RKO (cell line): Measurements from ENCODE around the gene CHN1.

Experiments
- DNase-seq: peaks from one replicate; pipeline ENCODE4 v3.0.0-alpha.2; 2016; ENCODE audit warnings: low spot score

The CHN1 gene

DNA sequence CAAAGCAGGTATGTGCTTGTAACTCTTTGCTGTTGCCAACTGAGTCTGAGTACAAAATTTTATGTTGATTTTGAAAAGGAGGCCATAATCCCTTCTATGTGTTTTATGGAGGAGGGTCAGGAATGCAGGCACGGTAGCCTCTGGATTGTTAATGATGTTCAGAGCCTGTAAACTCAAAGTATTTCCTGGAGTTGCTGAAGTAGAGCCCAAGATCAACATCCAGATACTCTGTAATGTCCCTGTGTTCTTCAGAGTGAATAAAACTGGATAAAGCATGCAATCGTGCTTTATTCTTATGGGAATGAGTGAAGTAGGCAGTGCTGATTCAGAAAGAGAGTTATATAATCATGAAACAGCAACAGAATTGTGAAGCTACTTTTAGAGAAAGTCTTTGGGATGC is 179.1 kb downstream of the CHN1 start:
- no peak for DNase-seq

DNA sequence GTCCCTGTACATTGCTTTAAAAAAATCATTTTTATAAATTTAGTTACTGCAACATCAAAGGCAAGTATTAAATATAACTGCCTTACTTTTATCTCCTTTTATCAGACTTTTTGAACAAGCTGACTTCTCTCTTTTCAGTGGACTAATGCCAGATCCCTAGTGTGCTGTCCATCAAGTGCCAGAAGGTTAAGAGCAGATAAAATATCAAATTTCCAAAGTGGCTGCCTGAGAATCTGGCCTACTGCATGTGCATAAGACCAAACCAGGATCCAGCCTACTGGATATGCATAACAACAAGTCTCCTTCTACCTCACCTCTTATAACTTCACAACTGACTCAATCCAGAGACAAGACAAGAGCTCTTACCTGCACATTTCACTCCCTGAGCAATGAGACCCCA is 181.1 kb downstream of the CHN1 start:
- DNase-seq: no peak

DNA sequence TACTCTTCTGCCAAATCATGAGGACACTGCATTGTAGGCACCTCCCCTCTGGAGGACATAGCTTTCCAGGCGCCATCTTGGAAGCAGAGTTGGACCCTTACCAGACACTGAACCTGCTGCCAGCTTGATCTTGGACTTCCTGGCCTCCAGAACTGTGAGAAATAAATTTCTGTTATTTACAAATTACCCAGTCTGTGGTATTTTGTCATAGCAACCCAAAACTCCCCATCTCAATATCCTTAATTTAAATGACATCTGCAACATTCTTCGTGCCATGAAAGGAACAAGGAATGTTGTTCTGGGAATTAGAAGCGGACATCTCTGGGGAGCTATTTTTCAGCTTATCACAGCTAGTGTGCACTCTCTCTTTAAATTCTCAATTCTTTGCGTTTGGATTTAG is 183.6 kb downstream of the CHN1 start:
- DNase-seq: no peak

DNA sequence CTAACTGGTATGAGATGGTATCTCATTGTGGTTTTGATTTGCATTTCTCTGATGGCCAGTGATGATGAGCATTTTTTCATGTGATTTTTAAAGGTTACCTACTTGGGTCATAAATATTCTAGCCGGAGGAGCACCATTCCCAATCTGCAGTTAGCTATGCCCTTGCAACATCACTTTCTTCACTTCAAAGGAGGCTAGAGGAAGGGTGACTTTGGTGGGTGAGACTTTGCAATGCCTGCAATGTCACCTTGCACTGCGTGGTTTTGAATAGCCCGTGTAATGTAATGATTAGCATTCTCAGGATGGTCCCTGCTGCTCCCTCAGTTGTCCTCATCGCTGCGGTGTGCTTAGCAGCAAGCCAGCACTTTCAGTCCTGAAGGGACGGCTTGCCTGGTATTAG is 184.8 kb downstream of the CHN1 start:
- DNase-seq: no peak

DNA sequence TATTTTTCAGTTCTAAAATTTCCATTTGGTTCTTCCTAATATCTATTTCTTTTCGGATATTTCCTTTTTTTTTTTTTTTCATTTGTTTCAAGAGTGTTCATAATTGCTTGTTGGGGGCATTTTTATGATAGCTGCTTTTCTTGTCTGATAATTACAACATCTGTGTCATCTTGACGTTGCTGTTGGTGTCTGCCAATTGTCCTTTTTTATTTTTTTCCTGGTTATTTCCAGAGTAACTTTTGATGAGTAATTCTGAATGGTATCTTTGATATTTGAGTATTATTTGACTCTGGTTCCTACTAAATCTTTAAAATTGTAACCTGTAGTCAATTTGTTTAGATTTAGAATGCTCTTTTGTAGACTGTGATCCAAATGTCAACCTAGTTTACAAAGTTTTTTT is 189.7 kb downstream of the CHN1 start:
- no peak for DNase-seq

DNA sequence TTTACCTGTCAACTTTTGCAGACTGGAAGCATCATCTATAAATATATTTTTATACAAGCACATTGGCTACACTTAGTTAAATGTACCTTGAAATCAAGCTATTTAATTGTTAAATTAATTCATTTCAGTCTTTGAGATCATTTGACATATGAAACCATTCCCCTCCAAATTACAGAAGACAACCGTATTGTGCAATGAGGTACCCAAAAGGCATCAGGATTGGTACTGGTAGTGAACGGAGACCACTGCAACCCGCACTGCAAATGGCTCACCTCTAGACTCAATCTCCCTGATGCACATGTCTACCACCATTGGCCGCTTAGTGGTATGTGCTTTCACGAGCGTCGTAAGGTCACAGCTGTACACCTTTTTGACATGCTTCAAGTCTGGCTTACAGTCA is 193.1 kb downstream of the CHN1 start:
- no peak for DNase-seq

DNA sequence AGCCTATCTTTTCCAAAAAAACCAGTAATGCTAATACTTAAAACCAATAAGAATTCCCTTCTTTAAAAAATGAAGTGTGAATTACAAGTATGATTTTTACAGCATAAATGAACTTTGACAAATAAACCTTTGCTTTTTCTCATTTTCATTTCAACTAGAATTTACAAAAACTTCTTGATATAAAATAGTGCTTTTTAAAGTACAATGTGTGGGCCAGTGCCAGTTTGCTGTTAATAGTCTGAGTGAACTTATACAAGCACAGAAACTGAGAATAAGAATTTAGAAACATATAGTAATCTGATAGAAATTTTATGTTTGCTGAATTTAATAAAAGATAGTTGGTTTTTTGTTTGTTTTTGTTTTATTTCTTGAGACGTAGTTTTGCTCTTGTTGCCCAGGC is 197.2 kb downstream of the CHN1 start:
- no peak for DNase-seq

DNA sequence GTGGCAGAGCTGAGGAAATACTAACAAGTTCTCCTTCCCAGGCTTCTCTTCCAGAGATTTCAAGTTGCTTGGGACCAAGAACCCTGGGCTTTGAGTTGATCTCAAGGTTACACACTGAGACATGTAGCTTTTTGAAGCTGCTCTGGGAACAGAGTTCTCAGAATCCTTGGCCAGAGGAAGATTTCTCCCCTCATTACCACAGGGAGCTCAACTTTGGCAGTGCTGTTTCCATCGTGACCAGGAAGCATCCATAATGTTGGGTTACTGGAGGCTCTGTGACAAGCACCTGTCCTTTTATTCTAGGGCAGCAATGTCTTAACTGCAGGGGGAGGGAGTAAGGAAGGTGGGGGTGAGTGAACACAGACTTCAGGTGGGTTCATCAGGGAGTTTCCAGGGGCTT is 199.4 kb downstream of the CHN1 start:
- no peak for DNase-seq

DNA sequence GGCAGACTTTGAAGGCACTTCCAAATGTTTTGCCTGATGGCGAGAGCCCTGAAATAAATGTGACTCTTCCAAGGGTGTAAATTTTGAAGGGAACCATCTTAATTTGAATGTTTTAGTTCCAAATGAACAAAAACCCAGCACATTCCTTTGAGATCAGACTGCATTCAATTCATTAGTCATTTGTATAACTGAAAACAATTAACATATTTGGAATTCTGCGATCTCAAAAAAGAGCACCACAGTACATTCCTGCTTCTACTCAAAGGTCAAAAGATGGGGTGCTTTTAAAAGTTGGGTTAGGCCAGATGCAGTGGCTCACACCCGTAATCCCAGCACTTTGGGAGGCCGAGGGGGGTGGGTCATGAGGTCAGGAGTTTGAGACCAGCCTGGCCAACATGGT is 202.7 kb downstream of the CHN1 start:
- DNase-seq: no peak

DNA sequence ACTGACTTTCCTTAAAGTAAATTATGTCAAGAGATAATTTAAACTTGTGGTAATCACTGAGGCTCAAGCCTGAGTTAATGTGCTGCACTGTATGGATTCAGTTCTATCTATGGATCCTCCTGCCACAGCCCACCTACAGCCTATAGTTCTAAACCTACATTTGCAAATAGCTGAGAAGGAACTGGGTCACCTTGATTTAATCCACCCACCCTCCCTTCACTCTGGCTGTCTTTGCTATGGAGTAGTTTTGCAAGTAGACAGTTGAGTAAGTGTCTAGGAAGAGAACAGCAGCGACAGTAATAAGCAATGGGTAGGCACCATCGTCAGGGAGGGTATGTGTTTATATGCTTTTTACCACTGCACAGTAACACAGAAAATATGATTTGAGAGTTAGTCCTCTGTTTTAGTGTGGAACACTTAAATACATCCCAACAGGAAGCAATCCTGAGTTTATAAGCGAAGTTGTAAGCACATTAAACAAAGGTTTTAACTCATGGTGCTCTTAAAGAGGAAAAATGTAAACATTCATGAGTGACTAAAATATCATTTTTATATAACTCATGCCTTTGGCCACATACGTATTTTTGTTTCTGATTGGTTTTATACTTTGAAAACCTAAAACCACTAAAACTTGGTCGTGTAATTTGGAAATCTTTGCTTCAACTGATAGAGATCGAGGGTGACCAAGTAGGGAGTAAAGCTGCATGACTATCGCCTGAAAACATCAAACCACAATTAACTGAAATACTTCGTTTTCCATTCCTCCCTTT is 204.6 kb downstream of the CHN1 start:
- no peak for DNase-seq

DNA sequence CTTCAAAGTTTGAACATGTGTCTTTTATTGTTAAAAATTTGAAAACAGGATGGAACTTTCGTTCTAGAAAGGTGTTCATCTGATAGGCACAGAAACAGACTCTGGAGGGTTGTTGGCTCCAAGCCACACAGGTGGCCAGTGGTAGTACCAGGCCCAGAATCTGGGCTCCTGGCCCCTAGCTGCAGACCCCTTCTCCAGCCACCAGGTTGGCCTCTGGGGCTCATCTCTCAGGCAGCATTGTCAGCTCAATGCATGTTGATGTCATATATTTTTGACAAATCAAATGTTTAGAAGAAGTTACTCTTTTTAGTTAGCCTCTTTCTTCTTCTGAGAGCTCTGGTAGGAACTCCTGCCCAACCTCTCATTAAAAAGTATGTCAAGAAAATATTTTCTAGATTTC is 206.4 kb downstream of the CHN1 start:
- no peak for DNase-seq

DNA sequence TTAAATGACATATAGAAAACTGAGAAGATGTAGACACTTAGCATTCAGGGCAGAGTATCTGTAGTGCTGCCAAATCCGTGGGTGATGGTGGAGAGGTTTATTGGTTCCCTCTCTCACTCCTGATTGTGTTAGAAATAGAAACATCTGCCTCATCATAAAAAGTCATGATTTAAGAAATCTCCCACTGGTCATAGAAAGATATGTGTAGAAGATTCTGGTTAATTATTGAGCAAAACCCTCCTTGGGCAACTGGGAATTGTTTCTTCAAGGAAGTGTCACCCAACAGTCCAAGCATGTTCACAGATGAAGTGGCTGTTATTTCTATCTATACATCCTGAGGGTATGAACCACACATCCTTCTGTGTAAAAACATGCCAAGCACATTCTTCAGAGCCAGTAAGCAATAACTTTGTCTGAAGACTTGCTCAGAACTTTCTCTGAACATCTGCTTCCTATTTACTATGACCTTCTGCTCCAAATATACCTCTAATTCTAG is 207.4 kb downstream of the CHN1 start:
- no peak for DNase-seq

DNA sequence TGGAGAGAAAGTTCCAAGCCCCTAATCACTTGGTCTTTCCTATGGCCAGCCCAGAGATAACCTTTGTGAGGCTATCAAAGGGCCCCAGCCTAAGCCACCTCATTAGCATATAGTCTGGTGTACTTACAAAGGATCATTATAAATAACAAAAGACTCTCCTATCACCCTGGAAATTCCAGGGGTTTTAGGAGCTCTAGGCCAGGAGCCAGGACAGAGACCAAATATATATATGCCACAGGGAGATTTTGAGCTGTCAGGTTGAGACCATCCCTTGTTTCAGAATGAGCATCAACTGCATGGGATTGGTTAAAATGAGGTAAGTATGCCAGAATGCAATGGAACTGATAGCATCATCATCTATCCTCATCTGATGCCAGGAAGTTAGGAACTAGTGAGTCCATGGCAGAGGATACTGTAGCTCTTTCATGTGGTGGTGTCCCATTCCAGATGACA is 208.8 kb downstream of the CHN1 start:
- DNase-seq: no peak

DNA sequence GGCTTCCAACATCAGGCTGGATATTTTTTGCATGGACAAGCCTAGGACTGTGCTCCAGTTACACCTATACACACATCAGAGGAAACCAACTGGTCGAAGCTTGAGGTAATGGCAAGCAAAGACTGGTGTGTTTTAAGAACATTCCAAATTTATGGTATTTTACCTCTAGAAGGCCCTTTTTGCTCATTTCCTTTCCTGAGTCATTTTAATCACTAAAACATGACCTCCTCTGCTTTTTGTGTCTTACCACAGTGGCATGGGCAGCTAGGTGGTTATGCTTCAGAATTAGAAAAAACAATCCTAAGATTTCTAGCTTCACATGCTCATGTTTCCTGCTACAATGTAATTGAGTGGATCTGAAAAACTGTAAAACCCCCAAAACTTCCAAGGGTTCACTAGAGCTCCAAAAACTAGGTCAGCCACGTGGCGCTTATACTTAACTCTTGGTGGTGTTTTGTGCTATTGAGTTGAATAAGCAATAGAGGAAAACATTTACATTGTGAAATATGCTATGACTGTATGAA is 210.3 kb downstream of the CHN1 start:
- no peak for DNase-seq

DNA sequence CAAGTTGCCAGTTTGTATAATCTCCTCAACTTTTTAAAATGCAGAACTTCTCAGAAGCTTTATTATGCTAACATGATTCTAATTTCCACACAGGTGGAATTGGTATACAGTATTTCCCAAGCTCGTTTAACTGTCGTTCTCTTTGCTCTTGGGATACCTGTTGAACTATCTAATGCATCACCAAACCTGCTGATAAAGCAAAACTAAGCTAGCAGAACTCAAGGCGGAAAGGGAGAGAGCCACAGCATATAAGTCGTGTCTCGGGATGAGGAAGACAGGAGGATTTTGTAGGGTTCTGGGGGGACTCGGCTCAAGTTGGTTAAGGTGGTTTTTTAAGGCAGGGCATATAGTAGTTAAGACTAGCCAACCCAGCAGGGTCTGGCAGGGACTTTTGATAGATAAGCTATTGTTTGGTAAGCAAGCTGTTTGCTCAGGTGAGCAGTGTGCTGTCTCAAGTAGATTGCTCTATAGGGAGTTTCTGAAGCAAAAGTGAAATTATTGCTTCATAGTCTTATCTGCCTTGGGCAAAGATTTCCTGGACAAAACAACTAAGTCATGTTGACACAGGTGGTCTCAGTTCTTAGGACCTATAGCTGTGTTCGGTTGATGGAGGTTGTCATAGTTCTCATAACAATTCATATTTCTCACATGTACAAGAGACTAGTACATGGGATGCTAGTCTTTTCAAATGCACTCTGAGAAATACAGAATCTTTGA is 212.7 kb downstream of the CHN1 start:
- DNase-seq: no peak

DNA sequence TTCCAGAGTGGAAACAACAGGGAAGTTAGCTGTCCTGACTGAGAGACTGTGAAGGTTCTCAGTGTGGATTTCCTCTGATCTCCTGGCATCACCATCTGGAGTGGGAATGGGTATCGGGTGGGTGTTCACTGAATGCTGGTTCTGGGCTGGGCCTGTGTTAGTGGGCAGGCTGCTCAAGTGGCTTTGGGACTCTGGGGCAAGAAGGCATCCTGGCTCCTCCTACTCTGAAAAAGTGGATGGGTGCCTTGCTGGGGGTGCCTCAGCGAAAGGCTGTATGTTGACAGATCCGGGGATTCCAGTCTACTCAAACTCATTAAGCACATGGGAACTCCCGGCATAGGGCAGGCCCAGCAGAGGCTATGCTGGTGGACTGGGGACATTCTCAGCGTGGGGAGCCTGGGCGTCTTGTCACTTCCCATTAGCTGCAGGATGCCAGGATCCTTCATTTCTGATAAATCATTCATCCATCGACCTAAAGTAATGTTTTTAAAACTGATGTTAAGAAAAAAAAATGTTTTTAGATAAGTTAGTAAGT is 213.4 kb downstream of the CHN1 start:
- DNase-seq: no peak

DNA sequence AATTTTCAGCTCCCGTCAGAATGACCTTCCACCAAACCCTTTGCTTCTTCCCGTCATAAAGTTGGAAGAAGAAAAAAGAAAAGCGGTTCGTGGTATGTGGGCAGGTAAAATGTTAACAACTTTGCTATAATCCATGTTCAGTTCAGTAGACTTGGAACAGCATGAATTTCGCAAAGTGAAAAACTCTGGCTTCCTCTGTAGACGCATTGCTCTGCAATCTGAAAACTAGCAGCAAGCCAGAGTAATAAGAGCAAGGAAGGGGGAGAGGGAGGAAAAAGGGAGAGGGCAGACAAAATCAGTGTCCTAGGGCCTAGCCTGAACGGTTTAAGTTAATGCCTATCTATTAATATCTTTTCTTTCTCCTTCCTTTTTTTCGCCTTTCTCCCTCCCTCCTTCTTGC is 214.2 kb downstream of the CHN1 start:
- no peak for DNase-seq

DNA sequence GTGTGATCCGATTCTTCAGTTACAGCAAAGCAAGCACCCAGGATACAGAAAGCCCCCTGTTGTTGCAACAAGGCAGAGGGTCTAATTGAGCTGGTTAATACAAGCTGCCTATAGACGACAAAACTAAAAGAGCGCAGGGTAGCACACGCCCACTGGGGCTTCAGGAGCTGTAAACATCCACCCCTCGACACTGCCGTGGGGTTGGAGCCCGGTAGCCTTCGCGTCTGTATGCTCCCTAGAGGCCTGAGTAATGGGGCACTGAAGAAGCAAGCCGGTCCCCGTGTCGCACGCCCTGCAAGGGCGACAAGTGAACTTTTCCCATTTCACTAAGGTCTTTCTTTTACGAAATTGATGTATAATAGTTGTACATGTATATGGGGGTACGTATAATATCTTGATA is 216.2 kb downstream of the CHN1 start:
- no peak for DNase-seq

DNA sequence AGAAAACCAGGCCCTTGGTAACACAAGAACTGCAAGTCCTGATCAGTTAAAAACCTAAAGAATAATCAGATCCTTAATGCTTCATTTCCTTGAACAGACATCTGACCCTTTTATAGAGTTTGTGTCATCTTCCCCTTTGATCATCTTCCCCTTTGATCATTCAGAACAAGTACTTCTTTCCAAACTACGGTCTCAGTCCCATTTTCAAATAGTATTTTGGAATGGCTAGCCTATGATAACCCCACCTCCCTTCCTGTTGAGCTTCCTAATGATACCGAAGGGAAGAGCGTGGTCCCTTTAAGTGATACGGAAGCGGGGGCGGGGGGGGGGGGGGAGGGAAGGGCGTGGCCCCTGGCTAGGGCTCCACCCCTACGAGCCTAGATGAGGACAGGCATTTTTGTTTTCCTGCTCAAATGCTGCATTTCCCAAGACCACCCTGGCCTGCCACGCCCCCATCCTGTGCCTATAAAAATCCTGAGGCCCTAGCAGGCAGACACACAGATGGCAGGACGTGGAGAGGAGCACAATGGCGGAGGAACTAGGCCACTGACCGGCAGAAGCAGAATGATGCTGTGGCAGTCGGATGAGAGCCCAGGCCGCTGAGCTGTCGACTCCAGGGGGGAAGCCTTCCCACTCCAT is 216.8 kb downstream of the CHN1 start:
- no peak for DNase-seq

DNA sequence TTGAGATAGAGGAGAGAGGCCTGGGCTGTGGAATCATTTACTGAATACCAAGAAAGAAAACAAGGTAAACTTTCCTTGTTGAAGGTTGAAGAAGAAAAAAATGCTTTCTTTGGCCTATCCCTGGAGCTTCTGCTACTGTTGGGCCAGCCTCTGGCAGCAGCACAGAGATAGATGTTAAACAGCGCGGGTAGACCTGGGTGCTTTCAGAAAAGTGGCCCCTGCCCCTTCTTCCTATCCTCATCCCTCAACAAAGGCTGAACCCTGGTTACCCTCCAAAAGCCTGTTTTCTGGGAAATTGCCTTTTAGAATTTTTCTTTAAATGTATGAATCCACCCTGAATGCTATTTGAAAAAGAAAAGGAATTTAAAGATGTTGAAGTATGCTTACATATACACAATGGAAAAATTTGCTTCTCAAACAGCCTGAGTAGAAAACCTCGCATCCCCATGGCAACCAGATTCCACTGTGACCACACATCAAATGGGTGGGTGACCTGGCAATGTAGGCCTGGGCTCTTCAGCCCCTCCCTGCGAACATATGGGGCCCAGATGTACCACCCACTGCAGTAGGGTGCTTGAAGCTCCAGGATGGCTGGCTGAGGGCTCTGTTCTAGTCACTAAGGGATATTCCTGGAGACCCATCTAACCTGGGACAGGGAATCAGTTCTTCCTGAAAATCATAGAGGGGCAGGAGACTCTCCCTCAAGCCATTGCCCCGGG is 217.5 kb downstream of the CHN1 start:
- DNase-seq: no peak

DNA sequence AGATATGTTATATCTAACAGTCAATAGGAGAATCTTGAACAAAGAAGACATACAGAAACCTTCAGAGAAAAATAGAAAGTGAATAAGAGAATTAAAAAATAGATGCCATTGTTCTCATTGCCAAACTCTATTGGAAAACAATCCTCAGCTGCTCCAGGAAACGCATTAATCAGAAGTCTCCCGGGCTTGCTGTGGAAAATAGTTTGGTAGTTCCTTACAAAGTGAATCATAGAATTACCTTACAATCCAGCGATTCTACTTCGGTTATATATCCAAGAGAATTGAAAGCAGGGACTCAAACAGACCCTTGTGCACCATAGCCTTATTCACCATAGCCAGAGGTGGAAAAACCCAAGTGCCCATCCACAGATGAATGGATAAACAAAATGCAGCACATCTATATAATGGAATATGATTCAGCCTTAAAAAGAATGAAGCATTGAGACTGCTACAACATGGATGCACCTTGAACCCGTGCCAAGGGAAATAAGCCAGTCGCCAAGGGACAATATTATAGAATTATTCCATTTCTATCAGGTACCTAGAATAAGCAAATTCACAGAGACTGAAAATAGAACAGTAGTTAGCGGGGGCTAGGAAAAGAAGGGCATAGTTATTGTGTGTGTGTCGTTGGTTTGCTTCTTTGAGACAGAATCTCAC is 219.0 kb downstream of the CHN1 start:
- DNase-seq: no peak
